ENCODE data around the gene RNASEH1. TPM values are rescaled to one million over a fixed set of nuclear protein-coding genes. Genes with fewer than 3 reads are reported as not detected.

Gene RNASEH1
- total and polyA plus RNA-seq, 2 of the 13 experiments (the other 11 are each of a cell fraction or from before 2014, with no cell fraction given): 14.5 to 57.4 TPM

DNA sequence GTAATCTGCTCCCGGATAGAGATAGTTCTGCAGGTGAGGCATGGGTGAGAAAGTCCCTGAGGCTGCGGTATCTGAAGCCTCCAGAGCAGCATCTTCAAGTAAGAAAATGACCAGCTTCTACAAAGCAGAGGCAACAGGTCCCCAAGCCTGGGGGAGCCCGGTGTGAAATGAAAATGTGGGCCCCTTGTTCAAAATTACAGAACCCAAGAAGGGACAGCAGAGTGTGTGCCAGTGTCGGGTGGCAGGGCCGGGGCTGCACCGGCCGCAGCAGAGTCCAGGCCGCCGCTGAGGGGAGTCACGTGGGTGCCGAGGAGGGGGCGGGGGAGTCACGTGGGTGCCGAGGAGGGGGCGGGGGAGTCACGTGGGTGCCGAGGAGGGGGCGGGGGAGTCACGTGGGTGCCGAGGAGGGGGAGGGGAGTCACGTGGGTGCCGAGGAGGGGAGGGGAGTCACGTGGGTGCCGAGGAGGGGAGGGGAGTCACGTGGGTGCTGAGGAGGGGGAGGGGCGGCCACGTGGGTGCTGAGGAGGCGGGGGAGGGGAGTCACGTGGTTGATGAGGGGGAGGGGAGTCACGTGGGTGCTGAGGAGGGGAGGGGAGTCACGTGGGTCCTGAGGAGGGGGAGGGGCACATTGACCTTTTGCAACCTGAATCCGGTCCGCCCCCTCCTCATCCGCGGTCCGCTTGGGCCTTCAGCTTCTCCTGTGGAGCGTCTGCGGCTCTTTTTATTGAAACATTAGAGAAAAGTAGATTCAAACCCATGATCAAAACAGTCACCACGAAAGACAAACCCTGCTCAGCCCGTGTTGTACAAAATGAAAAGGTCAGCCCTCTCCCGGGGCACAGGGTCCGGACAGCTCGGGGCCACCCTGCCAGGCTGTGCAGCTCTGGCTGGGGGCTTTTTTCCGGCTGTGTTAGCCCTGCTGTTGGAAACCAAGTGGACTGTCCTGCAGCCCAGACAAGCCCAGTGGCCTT is 47.1 kb upstream of the RNASEH1 start (continued):
- no peak for TF ChIP-seq ZNF776 (CRISPR knock-in tag; IDR thresholded peaks at IDR 0.05)
- TF ChIP-seq MIER3 (CRISPR knock-in tag; IDR thresholded peaks at IDR 0.05; ENCODE audit: borderline replicate concordance): no peak
- TF ChIP-seq, protein P1, sequence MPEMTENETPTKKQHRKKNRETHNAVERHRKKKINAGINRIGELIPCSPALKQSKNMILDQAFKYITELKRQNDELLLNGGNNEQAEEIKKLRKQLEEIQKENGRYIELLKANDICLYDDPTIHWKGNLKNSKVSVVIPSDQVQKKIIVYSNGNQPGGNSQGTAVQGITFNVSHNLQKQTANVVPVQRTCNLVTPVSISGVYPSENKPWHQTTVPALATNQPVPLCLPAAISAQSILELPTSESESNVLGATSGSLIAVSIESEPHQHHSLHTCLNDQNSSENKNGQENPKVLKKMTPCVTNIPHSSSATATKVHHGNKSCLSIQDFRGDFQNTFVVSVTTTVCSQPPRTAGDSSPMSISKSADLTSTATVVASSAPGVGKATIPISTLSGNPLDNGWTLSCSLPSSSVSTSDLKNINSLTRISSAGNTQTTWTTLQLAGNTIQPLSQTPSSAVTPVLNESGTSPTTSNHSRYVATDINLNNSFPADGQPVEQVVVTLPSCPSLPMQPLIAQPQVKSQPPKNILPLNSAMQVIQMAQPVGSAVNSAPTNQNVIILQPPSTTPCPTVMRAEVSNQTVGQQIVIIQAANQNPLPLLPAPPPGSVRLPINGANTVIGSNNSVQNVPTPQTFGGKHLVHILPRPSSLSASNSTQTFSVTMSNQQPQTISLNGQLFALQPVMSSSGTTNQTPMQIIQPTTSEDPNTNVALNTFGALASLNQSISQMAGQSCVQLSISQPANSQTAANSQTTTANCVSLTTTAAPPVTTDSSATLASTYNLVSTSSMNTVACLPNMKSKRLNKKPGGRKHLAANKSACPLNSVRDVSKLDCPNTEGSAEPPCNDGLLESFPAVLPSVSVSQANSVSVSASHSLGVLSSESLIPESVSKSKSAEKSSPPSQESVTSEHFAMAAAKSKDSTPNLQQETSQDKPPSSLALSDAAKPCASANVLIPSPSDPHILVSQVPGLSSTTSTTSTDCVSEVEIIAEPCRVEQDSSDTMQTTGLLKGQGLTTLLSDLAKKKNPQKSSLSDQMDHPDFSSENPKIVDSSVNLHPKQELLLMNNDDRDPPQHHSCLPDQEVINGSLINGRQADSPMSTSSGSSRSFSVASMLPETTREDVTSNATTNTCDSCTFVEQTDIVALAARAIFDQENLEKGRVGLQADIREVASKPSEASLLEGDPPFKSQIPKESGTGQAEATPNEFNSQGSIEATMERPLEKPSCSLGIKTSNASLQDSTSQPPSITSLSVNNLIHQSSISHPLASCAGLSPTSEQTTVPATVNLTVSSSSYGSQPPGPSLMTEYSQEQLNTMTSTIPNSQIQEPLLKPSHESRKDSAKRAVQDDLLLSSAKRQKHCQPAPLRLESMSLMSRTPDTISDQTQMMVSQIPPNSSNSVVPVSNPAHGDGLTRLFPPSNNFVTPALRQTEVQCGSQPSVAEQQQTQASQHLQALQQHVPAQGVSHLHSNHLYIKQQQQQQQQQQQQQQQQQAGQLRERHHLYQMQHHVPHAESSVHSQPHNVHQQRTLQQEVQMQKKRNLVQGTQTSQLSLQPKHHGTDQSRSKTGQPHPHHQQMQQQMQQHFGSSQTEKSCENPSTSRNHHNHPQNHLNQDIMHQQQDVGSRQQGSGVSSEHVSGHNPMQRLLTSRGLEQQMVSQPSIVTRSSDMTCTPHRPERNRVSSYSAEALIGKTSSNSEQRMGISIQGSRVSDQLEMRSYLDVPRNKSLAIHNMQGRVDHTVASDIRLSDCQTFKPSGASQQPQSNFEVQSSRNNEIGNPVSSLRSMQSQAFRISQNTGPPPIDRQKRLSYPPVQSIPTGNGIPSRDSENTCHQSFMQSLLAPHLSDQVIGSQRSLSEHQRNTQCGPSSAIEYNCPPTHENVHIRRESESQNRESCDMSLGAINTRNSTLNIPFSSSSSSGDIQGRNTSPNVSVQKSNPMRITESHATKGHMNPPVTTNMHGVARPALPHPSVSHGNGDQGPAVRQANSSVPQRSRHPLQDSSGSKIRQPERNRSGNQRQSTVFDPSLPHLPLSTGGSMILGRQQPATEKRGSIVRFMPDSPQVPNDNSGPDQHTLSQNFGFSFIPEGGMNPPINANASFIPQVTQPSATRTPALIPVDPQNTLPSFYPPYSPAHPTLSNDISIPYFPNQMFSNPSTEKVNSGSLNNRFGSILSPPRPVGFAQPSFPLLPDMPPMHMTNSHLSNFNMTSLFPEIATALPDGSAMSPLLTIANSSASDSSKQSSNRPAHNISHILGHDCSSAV (CRISPR knock-in tag; IDR thresholded peaks at IDR 0.05; ENCODE audit: borderline replicate concordance): no peak
- no peak for TF ChIP-seq ZNF17 (CRISPR knock-in tag; IDR thresholded peaks at IDR 0.05)
- TF ChIP-seq, protein P2, sequence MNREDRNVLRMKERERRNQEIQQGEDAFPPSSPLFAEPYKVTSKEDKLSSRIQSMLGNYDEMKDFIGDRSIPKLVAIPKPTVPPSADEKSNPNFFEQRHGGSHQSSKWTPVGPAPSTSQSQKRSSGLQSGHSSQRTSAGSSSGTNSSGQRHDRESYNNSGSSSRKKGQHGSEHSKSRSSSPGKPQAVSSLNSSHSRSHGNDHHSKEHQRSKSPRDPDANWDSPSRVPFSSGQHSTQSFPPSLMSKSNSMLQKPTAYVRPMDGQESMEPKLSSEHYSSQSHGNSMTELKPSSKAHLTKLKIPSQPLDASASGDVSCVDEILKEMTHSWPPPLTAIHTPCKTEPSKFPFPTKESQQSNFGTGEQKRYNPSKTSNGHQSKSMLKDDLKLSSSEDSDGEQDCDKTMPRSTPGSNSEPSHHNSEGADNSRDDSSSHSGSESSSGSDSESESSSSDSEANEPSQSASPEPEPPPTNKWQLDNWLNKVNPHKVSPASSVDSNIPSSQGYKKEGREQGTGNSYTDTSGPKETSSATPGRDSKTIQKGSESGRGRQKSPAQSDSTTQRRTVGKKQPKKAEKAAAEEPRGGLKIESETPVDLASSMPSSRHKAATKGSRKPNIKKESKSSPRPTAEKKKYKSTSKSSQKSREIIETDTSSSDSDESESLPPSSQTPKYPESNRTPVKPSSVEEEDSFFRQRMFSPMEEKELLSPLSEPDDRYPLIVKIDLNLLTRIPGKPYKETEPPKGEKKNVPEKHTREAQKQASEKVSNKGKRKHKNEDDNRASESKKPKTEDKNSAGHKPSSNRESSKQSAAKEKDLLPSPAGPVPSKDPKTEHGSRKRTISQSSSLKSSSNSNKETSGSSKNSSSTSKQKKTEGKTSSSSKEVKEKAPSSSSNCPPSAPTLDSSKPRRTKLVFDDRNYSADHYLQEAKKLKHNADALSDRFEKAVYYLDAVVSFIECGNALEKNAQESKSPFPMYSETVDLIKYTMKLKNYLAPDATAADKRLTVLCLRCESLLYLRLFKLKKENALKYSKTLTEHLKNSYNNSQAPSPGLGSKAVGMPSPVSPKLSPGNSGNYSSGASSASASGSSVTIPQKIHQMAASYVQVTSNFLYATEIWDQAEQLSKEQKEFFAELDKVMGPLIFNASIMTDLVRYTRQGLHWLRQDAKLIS (CRISPR knock-in tag; IDR thresholded peaks at IDR 0.05): no peak
- TF ChIP-seq ZNF431 (CRISPR knock-in tag; IDR thresholded peaks at IDR 0.05; ENCODE audit: borderline replicate concordance, low read depth): no peak
- no peak for TF ChIP-seq CBX1 (IDR thresholded peaks at IDR 0.05; ENCODE audit: low read depth)
- TF ChIP-seq SAP130 (CRISPR knock-in tag; IDR thresholded peaks at IDR 0.05; ENCODE audit: low read depth): peak; percentile 63
- TF ChIP-seq, protein P3, sequence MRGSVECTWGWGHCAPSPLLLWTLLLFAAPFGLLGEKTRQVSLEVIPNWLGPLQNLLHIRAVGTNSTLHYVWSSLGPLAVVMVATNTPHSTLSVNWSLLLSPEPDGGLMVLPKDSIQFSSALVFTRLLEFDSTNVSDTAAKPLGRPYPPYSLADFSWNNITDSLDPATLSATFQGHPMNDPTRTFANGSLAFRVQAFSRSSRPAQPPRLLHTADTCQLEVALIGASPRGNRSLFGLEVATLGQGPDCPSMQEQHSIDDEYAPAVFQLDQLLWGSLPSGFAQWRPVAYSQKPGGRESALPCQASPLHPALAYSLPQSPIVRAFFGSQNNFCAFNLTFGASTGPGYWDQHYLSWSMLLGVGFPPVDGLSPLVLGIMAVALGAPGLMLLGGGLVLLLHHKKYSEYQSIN (CRISPR knock-in tag; IDR thresholded peaks at IDR 0.05; ENCODE audit: borderline replicate concordance): no peak
- no peak for TF ChIP-seq RELA (CRISPR knock-in tag; IDR thresholded peaks at IDR 0.05)
- TF ChIP-seq HOXA7 (CRISPR knock-in tag; IDR thresholded peaks at IDR 0.05): no peak
- peak; percentile 71 for TF ChIP-seq MYC (CRISPR knock-in tag; IDR thresholded peaks at IDR 0.05; ENCODE audit: borderline replicate concordance)
- TF ChIP-seq, protein P4, sequence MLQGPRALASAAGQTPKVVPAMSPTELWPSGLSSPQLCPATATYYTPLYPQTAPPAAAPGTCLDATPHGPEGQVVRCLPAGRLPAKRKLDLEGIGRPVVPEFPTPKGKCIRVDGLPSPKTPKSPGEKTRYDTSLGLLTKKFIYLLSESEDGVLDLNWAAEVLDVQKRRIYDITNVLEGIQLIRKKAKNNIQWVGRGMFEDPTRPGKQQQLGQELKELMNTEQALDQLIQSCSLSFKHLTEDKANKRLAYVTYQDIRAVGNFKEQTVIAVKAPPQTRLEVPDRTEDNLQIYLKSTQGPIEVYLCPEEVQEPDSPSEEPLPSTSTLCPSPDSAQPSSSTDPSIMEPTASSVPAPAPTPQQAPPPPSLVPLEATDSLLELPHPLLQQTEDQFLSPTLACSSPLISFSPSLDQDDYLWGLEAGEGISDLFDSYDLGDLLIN (CRISPR knock-in tag; IDR thresholded peaks at IDR 0.05; ENCODE audit: borderline replicate concordance): no peak
- no peak for TF ChIP-seq ZNF879 (CRISPR knock-in tag; IDR thresholded peaks at IDR 0.05)

Measured in HepG2 (cell line).